Measurements from ENCODE around the gene XPO6. TPM values are rescaled to one million over a fixed set of nuclear protein-coding genes. Genes with fewer than 3 reads are reported as not detected.

Gene XPO6
- total RNA-seq, 1 experiment from 2014 or later, result 112 TPM

DNA sequence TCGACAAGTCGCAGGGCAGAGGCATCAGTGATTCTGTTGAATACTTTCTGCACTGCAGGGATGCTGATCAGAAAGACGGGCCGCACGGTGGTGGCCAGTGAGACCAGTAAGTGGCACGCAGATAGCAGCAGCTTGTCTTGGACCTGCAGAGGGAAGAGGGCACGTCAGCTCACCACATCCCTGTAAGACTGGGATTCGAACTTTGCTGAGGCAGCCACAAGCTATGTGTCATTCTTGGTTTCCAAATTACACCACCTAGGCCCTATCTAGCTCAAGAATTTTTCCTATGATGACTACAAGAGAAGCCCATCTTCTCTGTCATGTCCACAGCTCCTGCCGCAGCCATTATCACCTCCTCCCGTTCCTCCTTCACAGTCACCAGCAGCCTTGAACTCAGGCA lies 98.9 kb downstream of the XPO6 start:
- no peaks in the 10 kb centered on the region for H3K4me1 Mint-ChIP-seq (ENCODE audit: low read depth, unreplicated experiment)
- Histone ChIP-seq H3K36me3 (ENCODE audit: control insufficient read depth, insufficient read depth, low read length) (peaks cover 6% of the 10 kb centered on the region), H3K4me3 (ENCODE audit: low read depth, low read length) (no peak overlapping the region), H3K4me1 (no peaks in the 10 kb centered on the region), H3K27me3 (replicated peaks; ENCODE audit: control insufficient read depth, insufficient read depth, low read length) (no peaks in the 10 kb centered on the region), H3K9me3 (no peaks in the 10 kb centered on the region)
- no TSS peak for BruUV-seq (replicated peaks)
- ChIA-PET POLR2A (no interaction called here), CTCF (no interaction called here)
- H3K27me3 Mint-ChIP-seq (ENCODE audit: insufficient read depth, unreplicated experiment), result no peaks in the 10 kb centered on the region
- no peak for TF ChIP-seq CTCF (IDR thresholded peaks at IDR 0.05; ENCODE audit: insufficient read depth in 1 of 2, low read depth in 1 of 2, low read length in 1 of 2, severe bottlenecking in 1 of 2, unreplicated experiment in 1 of 2)
- no peak for DNase-seq
- H3K4me3 Mint-ChIP-seq (ENCODE audit: unreplicated experiment), result no peak overlapping the region
- no peak overlapping the region for H3K27ac Mint-ChIP-seq (ENCODE audit: unreplicated experiment)
- H3K36me3 Mint-ChIP-seq (ENCODE audit: insufficient read depth, unreplicated experiment), result peaks cover 62% of the 10 kb centered on the region
- H3K9me3 Mint-ChIP-seq (ENCODE audit: unreplicated experiment), result no peaks in the 10 kb centered on the region
- intact Hi-C loops (cut with micrococcal nuclease; ENCODE audit: unreplicated experiment), result no loop called here

GRCh38 chr16:28110977-28111376 lies 100.8 kb downstream of the XPO6 start:
- Mint-ChIP-seq H3K27ac (ENCODE audit: unreplicated experiment) (no peak overlapping the region), H3K4me3 (ENCODE audit: unreplicated experiment) (no peak overlapping the region), H3K27me3 (ENCODE audit: insufficient read depth, unreplicated experiment) (no peaks in the 10 kb centered on the region), H3K36me3 (ENCODE audit: insufficient read depth, unreplicated experiment) (peaks cover 53% of the 10 kb centered on the region), H3K4me1 (ENCODE audit: low read depth, unreplicated experiment) (no peaks in the 10 kb centered on the region), H3K9me3 (ENCODE audit: unreplicated experiment) (no peaks in the 10 kb centered on the region)
- Histone ChIP-seq H3K4me1 (no peaks in the 10 kb centered on the region), H3K9me3 (no peaks in the 10 kb centered on the region), H3K36me3 (ENCODE audit: control insufficient read depth, insufficient read depth, low read length) (peaks cover 6% of the 10 kb centered on the region), H3K27me3 (replicated peaks; ENCODE audit: control insufficient read depth, insufficient read depth, low read length) (no peaks in the 10 kb centered on the region), H3K4me3 (ENCODE audit: low read depth, low read length) (no peak overlapping the region)
- TF ChIP-seq CTCF (IDR thresholded peaks at IDR 0.05; ENCODE audit: insufficient read depth in 1 of 2, low read depth in 1 of 2, low read length in 1 of 2, severe bottlenecking in 1 of 2, unreplicated experiment in 1 of 2), result no peak
- no peak for DNase-seq
- ChIA-PET POLR2A (no interaction called here), CTCF (no interaction called here)
- intact Hi-C loops (cut with micrococcal nuclease; ENCODE audit: unreplicated experiment), result no loop called here
- BruUV-seq (replicated peaks), result no TSS peak

DNA sequence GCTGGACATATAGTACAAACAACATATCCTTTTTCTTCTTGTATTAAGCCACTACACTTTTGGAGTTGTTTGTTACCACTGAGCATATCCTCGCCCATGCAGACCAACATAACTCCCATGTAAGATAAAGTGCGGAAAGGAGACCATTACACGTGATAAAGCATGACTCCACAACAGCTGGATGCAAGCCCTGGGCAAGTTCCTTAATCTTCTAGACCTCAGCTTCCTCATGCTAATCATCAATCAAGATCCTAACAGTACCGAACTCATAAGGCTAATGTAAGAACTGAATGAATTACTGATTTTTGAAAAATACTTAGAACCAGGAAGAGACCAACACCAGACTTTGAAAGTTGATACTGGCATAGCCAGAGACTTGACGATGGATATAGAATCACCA lies 101.3 kb downstream of the XPO6 start:
- no peaks in the 10 kb centered on the region for H3K4me1 ChIP-seq
- no peak overlapping the region for H3K27ac Mint-ChIP-seq (ENCODE audit: unreplicated experiment)
- H3K27me3 Mint-ChIP-seq (ENCODE audit: insufficient read depth, unreplicated experiment), result no peaks in the 10 kb centered on the region
- peaks cover 6% of the 10 kb centered on the region for H3K36me3 ChIP-seq (ENCODE audit: control insufficient read depth, insufficient read depth, low read length)
- BruUV-seq (replicated peaks), result no TSS peak
- no peak for TF ChIP-seq CTCF (IDR thresholded peaks at IDR 0.05; ENCODE audit: insufficient read depth in 1 of 2, low read depth in 1 of 2, low read length in 1 of 2, severe bottlenecking in 1 of 2, unreplicated experiment in 1 of 2)
- intact Hi-C loops (cut with micrococcal nuclease; ENCODE audit: unreplicated experiment), result no loop called here
- H3K4me3 Mint-ChIP-seq (ENCODE audit: unreplicated experiment), result no peak overlapping the region
- no peaks in the 10 kb centered on the region for H3K9me3 ChIP-seq
- H3K9me3 Mint-ChIP-seq (ENCODE audit: unreplicated experiment), result no peaks in the 10 kb centered on the region
- no peak for DNase-seq
- H3K27me3 ChIP-seq (replicated peaks; ENCODE audit: control insufficient read depth, insufficient read depth, low read length), result no peaks in the 10 kb centered on the region
- H3K4me1 Mint-ChIP-seq (ENCODE audit: low read depth, unreplicated experiment), result no peaks in the 10 kb centered on the region
- ChIA-PET POLR2A (no interaction called here), CTCF (no interaction called here)
- peaks cover 50% of the 10 kb centered on the region for H3K36me3 Mint-ChIP-seq (ENCODE audit: insufficient read depth, unreplicated experiment)
- H3K4me3 ChIP-seq (ENCODE audit: low read depth, low read length), result no peak overlapping the region

Measured in Caco-2 (cell line).